HG03457 (cell line): ENCODE data around the gene SSU72.
"Not testable (repeated sequence)": the region's sequence is repeated elsewhere in the genome, so short reads cannot be mapped to it uniquely, and the experiment has no call there.

Experiments
- ATAC-seq: cut with Tn5 transposase; IDR thresholded peaks from one replicate; pipeline ENCODE4 v1.9.1; 2021; ENCODE audit warnings: moderate number of reproducible peaks; ENCODE audit not compliant: unreplicated experiment

Gene SSU72

GRCh38 chr1:1529936-1530335 lies 44.7 kb downstream of the SSU72 start:
- ATAC-seq, result no peak

- no peak for ATAC-seq
Measured at GRCh38 chr1:1529321-1529720, 45.3 kb downstream of the SSU72 start.

GRCh38 chr1:1528301-1529267 lies 46.1 kb downstream of the SSU72 start:
- ATAC-seq, result no peak

- no peak for ATAC-seq
Measured at GRCh38 chr1:1527092-1527816, 47.4 kb downstream of the SSU72 start.

GRCh38 chr1:1526476-1526875 lies 48.2 kb downstream of the SSU72 start:
- ATAC-seq, result not testable (repeated sequence)

- ATAC-seq, result not testable (repeated sequence)
Measured at GRCh38 chr1:1524750-1525383, 49.8 kb downstream of the SSU72 start.

GRCh38 chr1:1523651-1524050 lies 51.0 kb downstream of the SSU72 start:
- ATAC-seq, result not testable (repeated sequence)

- not testable (repeated sequence) for ATAC-seq
Measured at GRCh38 chr1:1523226-1523625, 51.4 kb downstream of the SSU72 start.

- not testable (repeated sequence) for ATAC-seq
Measured at GRCh38 chr1:1522536-1522935, 52.1 kb downstream of the SSU72 start.

- no peak for ATAC-seq
Measured at GRCh38 chr1:1521331-1521730, 53.3 kb downstream of the SSU72 start.

- ATAC-seq, result not testable (repeated sequence)
Measured at GRCh38 chr1:1519805-1520505, 54.7 kb downstream of the SSU72 start.

GRCh38 chr1:1518621-1519007 lies 56.0 kb downstream of the SSU72 start:
- ATAC-seq, result not testable (repeated sequence)

- ATAC-seq, result no peak
Measured at GRCh38 chr1:1517973-1518620, 56.6 kb downstream of the SSU72 start.

- not testable (repeated sequence) for ATAC-seq
Measured at GRCh38 chr1:1516923-1517322, 57.7 kb downstream of the SSU72 start.

GRCh38 chr1:1514376-1514775 lies 60.3 kb downstream of the SSU72 start:
- not testable (repeated sequence) for ATAC-seq

- ATAC-seq, result not testable (repeated sequence)
Measured at GRCh38 chr1:1513675-1514074, 61.0 kb downstream of the SSU72 start.

GRCh38 chr1:1512425-1512824 lies 62.2 kb downstream of the SSU72 start:
- ATAC-seq, result not testable (repeated sequence)

- peak; percentile 66 for ATAC-seq
Measured at GRCh38 chr1:1511533-1512285, 63.0 kb downstream of the SSU72 start, which contains the start of gene ATAD3A. ATAD3A (plus strand) TSS chr1:1512162; CDS start chr1:1512269, 107 bp downstream.

- no peak for ATAC-seq
Measured at GRCh38 chr1:1510912-1511532, 63.6 kb downstream of the SSU72 start.
